ENCODE data around the gene USP47.
A peak's percentile ranks its signal among the peaks of the same experiment; 100 is the strongest.

The USP47 gene

GRCh38 chr11:11841723-11842420 is at the start of gene USP47:
Gene USP47, plus strand, starts transcription at chr11:11841972. Its CDS starts 214 bp downstream, at chr11:11842186.
- peak; percentile 86 to 95 (median 92) for DNase-seq

- DNase-seq = no peak
These were observed 48.7 kb upstream of the USP47 start for GRCh38 chr11:11793073-11793472.

- DNase-seq = peak; percentile 42 to 78 (median 71)
These were observed 43.0 kb upstream of the USP47 start for GRCh38 chr11:11798586-11799438.

GRCh38 chr11:11805228-11805627 is 36.5 kb upstream of the USP47 start:
- no peak for DNase-seq

GRCh38 chr11:11806074-11806473 is 35.7 kb upstream of the USP47 start:
- DNase-seq = no peak

GRCh38 chr11:11806586-11806985 is 35.2 kb upstream of the USP47 start:
- DNase-seq = no peak

GRCh38 chr11:11807811-11808782 is 33.7 kb upstream of the USP47 start:
- no peak for DNase-seq

GRCh38 chr11:11808992-11809615 is 32.7 kb upstream of the USP47 start:
- DNase-seq = no peak

- no peak for DNase-seq
These were observed 30.7 kb upstream of the USP47 start for GRCh38 chr11:11810764-11811726.

GRCh38 chr11:11813288-11813962 is 28.3 kb upstream of the USP47 start:
- DNase-seq = no peak

GRCh38 chr11:11814614-11815452 is 26.9 kb upstream of the USP47 start:
- DNase-seq = no peak

GRCh38 chr11:11816511-11817314 is 25.1 kb upstream of the USP47 start:
- DNase-seq = no peak

GRCh38 chr11:11817957-11818356 is 23.8 kb upstream of the USP47 start:
- DNase-seq = no peak

- no peak for DNase-seq
These were observed 23.1 kb upstream of the USP47 start for GRCh38 chr11:11818529-11819121.

GRCh38 chr11:11821899-11822298 is 19.9 kb upstream of the USP47 start:
- DNase-seq = no peak

- no peak for DNase-seq
These were observed 18.8 kb upstream of the USP47 start for GRCh38 chr11:11822946-11823345.

GRCh38 chr11:11826260-11826659 is 15.5 kb upstream of the USP47 start:
- DNase-seq = peak in 1 of 6 experiments; percentile 8

GRCh38 chr11:11827272-11827671 is 14.5 kb upstream of the USP47 start:
- DNase-seq = no peak
